ENCODE results near the gene PCDH9.

DNA sequence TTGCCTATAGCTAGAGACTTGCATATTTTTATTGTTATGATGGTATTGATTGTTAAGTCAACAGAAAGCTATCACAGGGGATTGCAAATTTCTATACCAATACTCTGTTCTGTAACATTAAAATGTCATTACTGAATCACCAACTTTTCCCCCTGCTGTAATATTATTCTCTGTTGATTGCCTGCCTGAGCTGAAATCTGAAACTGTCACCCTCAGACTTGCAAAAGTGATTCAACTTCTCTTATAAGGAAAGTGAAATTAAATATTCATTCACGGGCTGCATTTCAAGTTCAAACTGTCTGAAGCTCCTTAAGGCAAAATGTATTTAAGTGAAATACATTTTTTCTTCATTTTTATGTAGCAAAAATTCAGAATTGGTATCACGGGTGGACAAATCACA is 723.2 kb downstream of the PCDH9 start:
- TF ChIP-seq CTCF (IDR thresholded peaks at IDR 0.05; ENCODE audit: insufficient read depth, low read length, poor library complexity, severe bottlenecking): no peak
- no peak for TF ChIP-seq EZH2phosphoT487 (conservative IDR thresholded peaks at IDR 0.05; ENCODE audit: low read length)

All from SU-DHL-6 (cell line).